GM18502 (cell line): ENCODE measurements around the gene USP6NL.
A peak's percentile ranks its signal among the peaks of the same experiment; 100 is the strongest.

Experiments used
- ATAC-seq: cut with Tn5 transposase; IDR thresholded peaks from one replicate; pipeline ENCODE4 v1.9.1; 2021; ENCODE audit warnings: mild to moderate bottlenecking; ENCODE audit not compliant: unreplicated experiment, poor library complexity

Gene USP6NL

GRCh38 chr10:11625019-11625735, 13.7 kb upstream of the USP6NL start:
- peak; percentile 90 for ATAC-seq

DNA sequence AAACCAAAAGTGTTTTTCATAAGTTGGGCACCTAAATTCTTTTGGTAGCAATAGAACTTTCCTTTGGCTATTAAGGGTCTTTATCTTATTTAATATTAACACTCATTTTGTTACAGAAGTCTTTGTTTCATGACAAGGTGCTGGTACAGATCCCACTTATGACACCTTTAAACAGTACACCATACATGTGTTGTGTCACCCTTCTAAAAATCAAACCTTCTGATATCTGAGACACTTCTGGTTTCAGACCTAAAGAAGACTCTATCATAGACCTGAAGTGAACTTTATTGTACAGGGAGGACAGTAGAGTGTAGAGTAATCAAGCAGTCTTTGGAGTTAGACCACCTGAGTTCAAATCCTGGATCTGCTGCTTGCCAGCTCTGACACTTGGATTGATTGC, 5.8 kb upstream of the USP6NL start:
- ATAC-seq: no peak

- ATAC-seq: no peak
Observed at GRCh38 chr10:11616021-11616420, 4.6 kb upstream of the USP6NL start.

DNA sequence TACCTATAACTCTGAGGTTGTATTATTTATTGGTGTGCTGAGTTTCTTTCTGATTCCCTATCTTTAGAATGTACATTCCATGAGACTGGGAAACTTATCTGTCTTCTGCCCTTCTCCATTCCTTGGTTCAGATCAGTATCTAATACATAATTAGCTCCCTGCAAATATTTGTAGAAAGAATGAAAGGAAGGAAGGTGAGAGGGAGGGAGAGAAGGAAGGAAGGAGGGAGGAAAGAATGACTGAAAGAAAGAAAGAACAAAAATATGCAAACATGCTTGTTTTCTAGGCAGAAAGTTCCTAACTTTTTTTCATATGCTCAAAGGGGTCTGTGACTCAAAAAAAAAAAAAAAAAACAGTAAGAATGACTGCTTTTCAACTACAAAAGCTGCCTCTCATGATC, 3.9 kb upstream of the USP6NL start:
- no peak for ATAC-seq

- ATAC-seq: peak; percentile 7
Observed at GRCh38 chr10:11612021-11613001, 861 bp upstream of the USP6NL start.

DNA sequence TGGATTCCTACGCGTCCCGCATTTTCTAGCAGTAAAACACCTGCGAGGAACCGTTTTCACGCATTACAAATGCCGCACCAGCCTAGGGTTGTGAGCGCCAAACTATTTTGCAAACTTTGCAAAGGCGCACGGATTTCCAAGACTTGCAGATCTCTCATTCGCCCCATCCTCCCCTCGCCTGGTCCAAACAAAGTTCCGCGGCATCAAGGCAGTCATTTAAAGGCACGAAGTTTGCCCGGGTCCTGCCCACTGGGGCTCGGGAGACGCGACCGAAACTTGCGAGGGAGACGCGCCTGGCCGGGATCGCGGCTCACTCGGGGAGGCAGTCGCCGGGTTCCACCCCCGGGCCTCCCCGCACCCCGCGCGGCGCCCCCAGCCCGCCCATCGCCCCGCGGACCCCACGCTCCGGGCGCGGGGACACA, 613 bp downstream of the USP6NL start:
- no peak for ATAC-seq

GRCh38 chr10:11610166-11610825, 1.2 kb downstream of the USP6NL start:
- ATAC-seq: no peak

GRCh38 chr10:11609492-11610093, 1.9 kb downstream of the USP6NL start:
- ATAC-seq: peak; percentile 19

GRCh38 chr10:11609052-11609451, 2.4 kb downstream of the USP6NL start:
- ATAC-seq: no peak

- no peak for ATAC-seq
Observed at GRCh38 chr10:11608159-11609013, 3.1 kb downstream of the USP6NL start.

DNA sequence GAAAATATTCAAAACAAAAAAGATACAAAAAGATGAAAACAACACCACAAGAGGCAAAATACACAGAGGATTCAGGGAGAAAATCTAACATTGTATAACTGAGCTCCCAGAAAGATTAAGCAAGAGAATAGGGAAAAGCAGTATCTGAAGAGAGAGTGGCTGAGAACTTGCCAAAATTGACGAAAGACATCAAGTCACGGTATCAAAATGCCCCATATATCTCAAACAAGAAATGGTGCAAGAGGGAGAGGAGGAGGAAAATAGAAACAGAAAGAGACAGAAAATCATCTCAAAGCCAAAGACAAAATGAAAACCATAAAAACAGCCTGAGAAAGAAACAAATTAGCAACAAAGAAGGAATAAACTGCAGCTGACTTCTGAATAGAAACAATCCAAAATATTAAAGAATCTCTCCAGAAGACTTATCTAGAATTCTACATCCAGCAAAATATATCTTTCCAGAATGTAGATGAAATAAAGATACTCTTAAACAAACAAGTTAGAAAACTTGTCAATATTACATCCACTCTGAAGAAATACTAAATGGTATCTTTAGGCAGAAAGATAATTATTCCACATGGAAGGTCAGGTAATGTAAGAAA, 5.5 kb downstream of the USP6NL start:
- ATAC-seq: no peak

DNA sequence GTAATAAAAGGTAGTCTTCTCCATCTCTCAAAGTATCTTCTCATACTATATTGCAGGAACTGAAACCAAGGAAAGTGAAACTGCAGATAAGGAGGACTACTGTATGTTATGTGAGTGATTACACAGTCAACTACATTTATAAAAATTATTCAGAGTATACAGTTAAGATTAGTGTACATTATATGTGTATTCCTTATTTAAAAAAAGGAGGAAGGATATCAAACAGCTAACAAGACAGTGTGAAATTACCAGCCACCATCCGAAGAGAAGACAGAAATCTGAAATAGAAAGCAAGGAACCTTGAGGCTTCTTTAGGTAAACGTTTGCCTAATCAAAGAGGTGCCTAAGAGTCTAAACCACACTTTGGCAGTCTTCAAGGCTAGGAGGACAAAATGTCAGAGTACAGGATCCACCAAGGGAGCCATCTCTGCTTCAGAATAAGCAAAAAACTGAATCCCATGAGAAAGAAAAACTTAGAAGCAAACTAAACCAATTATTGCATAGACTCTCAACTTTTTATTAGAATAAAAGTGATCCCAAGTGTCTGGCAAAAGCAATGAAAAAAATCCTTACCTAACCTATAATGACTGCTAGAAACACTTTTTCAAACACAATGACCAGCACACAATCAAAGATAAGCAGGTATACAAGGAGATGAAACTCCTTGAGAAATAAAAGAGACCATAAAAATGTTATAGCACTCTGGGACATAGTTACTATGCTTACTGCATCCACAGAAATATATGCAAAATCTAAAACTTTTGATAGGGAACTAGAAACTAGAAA, 6.4 kb downstream of the USP6NL start:
- ATAC-seq: peak; percentile 27

DNA sequence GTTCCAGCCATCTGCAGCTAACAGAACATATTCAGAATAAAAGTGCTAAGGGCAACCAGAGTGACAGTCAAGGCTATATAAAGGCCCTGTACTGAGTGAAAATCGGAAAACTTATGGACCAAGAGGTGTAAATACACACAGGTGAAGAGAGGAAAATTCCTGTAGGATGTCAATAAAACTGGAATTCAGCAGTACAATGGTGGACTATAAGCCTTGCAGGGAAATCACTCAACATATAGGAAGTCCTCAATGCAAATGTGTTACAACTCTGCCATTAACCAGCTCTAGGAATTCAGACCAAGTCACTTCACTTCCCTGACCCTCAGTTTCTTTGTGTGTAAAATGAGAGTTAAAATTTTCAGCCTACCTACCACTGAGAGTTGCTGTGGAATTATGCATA, 7.7 kb downstream of the USP6NL start:
- no peak for ATAC-seq

GRCh38 chr10:11602919-11603523, 8.4 kb downstream of the USP6NL start:
- ATAC-seq: peak; percentile 51

DNA sequence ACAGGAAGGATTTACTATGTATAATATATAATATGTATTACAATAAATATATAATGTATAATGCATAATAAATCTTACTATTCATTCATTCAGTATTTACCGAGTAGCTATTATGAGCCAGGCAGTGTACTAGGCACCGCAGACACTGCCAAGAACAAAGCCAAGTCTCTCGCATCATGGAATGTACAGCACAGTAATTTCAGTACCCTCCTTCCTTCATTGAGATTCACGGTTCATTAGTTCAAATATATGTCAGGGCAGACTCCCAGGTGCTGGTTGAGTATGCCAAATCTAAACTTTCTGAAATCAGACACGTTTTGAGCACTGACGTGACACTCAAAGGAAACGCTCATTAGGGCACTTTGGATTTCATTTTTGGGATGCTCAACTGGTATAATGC, 9.1 kb downstream of the USP6NL start:
- ATAC-seq: peak; percentile 53

DNA sequence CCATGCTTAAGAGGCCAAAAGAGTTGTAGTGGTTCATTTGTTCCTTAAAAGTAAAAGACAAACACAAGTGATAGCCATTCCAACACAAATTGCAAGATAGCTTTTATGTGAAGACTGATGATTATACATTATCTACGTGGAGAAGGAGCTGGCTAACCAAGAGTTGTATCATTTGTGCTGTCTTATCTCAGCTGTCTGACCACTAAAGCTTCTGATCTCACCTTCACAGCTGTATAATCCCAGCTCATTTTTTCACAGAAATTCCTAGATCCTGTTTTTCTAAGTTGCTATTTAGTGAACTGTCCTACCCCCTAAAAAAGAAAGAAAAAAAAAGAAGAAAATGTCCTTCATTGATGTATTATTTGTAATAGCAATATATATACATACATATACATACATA, 9.8 kb downstream of the USP6NL start:
- no peak for ATAC-seq

- no peak for ATAC-seq
Observed at GRCh38 chr10:11600280-11600679, 11.2 kb downstream of the USP6NL start.
